Stimulated activated naive CD8-positive, alpha-beta T cell treated with anti-CD3 and anti-CD28 coated beads, Interleukin-15, amount 100 ng/mL, for 72 hours (primary cell): ENCODE measurements around the gene FAM168A.

ENCODE experiments used
- ATAC-seq: fragments of 150-1000 bp; cut with Tn5 transposase; 2 replicates; pipeline ENCODE4 v1.10.0; 2021; ENCODE audit warnings: mild to moderate bottlenecking, moderate library complexity
- DNase-seq, 2 donors: peaks; one replicate each; pipeline ENCODE4 v3.0.0; 2021 to 2022
- H3K27ac Mint-ChIP-seq, 2 donors: one replicate each; pipeline ENCODE4 v1.8.0; 2022; ENCODE audit warnings: mild to moderate bottlenecking in 2 of 2, mixed read lengths in 2 of 2, moderate library complexity in 2 of 2
- H3K27me3 Mint-ChIP-seq: one replicate; pipeline ENCODE4 v1.8.0; 2022; ENCODE audit warnings: mixed read lengths
- H3K4me1 Mint-ChIP-seq: one replicate; pipeline ENCODE4 v1.8.0; 2022; ENCODE audit warnings: mild to moderate bottlenecking, mixed read lengths
- H3K4me3 Mint-ChIP-seq, 2 donors: one replicate each; pipeline ENCODE4 v1.8.0; 2022; ENCODE audit warnings: mild to moderate bottlenecking in 2 of 2, mixed read lengths in 2 of 2, moderate library complexity in 1 of 2
- H3K9me3 Mint-ChIP-seq, 2 donors: one replicate each; pipeline ENCODE4 v1.8.0; 2022; ENCODE audit warnings: mixed read lengths in 2 of 2

The FAM168A gene

DNA sequence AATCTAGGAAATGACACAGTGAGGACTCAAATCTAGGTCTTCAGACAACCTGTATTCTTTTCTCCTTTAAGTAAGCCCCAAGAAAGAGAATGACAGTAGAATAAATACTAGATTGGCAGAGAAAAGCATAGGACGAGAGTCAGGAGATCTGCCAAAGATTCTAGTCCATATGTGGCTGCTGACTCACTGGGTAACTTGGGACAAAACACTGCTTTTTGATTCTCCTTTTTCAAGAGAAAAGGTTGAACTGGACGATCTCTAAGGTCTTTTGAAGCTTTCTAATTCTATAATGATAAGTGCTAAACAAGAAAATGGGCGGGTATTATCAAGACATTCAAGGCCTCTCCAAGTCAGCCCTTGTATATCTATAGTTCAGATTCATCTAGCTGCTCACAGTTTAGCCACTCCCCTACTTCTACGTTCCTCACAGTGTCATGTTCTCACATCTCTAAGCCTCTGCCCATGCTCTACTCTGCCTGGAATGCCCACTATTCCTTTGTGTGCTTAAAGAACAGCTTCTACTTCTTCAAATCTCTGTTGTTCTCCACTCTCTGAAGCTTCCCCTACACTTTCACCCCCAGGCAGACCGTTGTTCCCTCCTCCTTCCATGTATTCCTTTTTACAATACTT is 168.7 kb downstream of the FAM168A start:
- Mint-ChIP-seq H3K27ac (no peak overlapping the region), H3K27me3 (no peaks in the 10 kb centered on the region), H3K4me1 (peaks cover 10% of the 10 kb centered on the region), H3K4me3 (no peak overlapping the region), H3K9me3 (no peaks in the 10 kb centered on the region)
- ATAC-seq = no peak
- no peak for DNase-seq

DNA sequence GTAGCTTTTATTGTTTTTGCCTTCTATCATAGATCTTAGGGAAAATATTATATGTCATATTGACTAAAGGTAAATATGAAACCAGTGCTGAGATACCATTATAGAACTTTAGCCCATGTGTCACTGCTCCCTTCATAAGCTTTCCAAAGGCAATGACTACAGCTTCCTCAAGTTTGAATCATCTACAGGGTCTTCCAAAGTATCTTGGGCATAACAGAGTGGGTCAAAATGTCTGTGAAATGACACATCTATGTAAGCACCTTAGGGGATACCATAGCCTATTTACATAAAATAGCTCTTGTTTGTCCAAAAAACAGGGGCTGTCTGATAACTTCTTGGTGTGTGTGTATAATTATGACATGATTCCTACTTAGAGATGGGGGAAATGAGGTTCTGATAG is 169.2 kb downstream of the FAM168A start:
- no peak for DNase-seq
- H3K27ac Mint-ChIP-seq = no peak overlapping the region
- no peak overlapping the region for H3K4me3 Mint-ChIP-seq

DNA sequence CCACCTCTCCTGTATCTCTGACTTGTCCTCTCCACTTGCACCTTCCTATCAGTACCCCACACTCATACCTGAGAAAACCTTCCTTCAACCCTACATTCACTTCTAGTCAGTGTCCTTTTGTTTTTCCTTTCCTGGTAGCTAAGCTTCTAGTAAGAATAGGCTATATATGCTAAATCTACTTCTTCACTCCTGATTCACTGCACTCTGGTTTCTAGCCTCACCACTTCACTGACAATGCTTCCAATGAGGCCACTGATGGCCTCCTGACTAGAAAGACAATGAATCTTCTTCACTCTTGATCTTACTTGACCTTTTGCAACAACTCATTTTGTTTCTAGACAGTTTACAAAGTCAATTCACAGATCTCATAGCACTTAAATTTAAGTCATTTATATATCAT is 169.7 kb downstream of the FAM168A start:
- ATAC-seq (no peak), DNase-seq (no peak)
- no peak overlapping the region for H3K4me3 Mint-ChIP-seq
- H3K27ac Mint-ChIP-seq = peak overlapping the region; percentile 5 to 21
- no peaks in the 10 kb centered on the region for H3K9me3 Mint-ChIP-seq
- no peaks in the 10 kb centered on the region for H3K27me3 Mint-ChIP-seq
- peaks cover 10% of the 10 kb centered on the region for H3K4me1 Mint-ChIP-seq

More for the DNA sequence above, 169.2 kb downstream of the FAM168A start:
- H3K27me3 Mint-ChIP-seq = no peaks in the 10 kb centered on the region
- H3K9me3 Mint-ChIP-seq = no peaks in the 10 kb centered on the region
- ATAC-seq = no peak
- peaks cover 10% of the 10 kb centered on the region for H3K4me1 Mint-ChIP-seq

DNA sequence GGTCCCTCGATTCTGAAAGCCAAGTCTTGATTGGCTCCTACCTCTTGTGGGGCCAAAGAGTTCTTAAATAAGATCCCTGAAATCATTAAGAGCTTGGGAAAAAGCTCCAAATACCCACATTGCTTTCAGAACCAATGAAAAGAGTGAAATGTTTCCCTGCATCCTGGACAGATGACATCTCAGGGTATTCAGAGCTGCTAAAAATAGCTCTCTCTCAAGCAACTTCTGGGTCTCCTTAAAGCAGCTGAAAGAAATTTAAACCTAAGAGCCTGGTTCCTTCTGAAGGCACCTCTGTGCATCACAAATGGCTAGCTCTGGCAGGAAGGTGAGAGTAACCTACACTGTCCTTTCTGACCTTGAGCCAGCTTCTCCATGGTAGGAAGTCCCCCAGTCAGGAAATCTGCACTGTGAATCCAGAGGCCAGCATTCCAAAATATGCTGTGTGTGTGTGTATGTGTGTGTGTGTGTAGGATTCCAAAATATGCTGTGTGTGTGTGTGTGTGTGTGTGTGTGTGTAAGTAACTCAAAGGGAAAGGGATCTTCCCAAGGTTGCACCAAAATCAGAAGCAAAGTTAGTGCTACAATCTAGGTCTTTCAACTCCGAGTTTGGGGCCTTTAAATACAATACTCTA is 171.6 kb downstream of the FAM168A start:
- no peaks in the 10 kb centered on the region for H3K27me3 Mint-ChIP-seq
- H3K4me1 Mint-ChIP-seq = peaks cover 10% of the 10 kb centered on the region
- no peak overlapping the region for H3K27ac Mint-ChIP-seq
- H3K4me3 Mint-ChIP-seq = no peak overlapping the region
- H3K9me3 Mint-ChIP-seq = no peaks in the 10 kb centered on the region
- DNase-seq (no peak), ATAC-seq (no peak)

DNA sequence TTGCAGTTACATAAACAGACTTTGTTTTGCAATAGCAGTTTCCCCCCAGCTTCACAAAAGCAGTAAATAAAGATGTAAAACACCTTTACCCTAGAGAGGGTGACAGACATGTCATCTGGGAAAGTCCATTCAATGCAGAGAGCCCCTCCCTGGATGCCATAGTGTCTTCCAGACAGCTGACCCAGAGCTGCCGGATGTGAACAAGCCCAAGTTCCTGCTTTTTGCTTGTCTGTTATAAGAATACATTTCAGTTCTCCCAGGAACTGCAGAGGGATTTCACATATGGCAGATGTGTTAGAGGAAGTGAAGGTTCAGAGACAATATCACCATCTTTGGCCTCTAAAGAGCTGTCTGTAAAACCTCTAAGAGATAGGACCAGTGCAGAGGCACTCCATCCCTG is 172.8 kb downstream of the FAM168A start:
- H3K27ac Mint-ChIP-seq = no peak overlapping the region
- ATAC-seq (no peak), DNase-seq (no peak)
- no peaks in the 10 kb centered on the region for H3K9me3 Mint-ChIP-seq
- H3K4me3 Mint-ChIP-seq = no peak overlapping the region
- no peaks in the 10 kb centered on the region for H3K27me3 Mint-ChIP-seq
- peaks cover 10% of the 10 kb centered on the region for H3K4me1 Mint-ChIP-seq

DNA sequence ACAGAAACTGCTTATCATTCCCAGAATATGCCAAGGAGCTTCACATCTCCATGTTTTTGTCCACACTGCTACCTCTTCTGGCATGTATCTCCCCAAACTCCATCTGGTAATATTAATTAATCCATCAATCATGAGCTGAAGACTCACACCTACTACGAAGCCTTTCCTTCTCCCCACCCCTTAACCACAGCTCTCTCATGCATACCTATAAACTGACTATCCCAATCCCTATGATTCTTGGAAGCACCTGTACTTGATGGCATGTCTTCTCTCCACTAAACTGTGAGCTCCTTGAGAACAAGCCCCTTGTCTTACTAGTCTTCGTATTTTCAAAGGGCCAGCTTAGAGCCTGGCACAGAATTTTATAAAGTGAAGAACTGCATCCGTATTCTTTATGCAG is 174.4 kb downstream of the FAM168A start:
- H3K4me1 Mint-ChIP-seq = peaks cover 10% of the 10 kb centered on the region
- no peaks in the 10 kb centered on the region for H3K27me3 Mint-ChIP-seq
- no peak for ATAC-seq
- H3K27ac Mint-ChIP-seq = no peak overlapping the region
- no peak for DNase-seq
- no peaks in the 10 kb centered on the region for H3K9me3 Mint-ChIP-seq
- no peak overlapping the region for H3K4me3 Mint-ChIP-seq

DNA sequence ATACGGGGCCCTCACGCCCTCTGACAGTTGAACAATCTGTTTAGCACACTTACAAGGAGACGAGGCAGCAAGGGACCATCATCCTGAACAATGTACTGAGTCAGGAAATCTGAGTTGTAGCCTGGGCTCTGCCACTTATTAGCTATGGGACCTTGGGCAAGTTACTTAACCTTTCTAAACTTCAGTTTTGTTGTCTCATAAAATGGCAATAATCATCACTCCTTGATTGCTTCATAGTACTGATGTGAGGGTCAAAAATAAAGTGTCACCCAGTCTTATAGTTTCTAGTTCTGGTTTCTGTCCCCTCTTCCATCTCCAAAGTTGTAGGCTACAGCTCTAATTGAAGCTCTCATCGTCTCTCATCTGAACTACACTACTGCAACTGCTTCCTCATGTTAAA is 175.0 kb downstream of the FAM168A start:
- Mint-ChIP-seq H3K4me3 (no peak overlapping the region), H3K27me3 (no peaks in the 10 kb centered on the region), H3K9me3 (no peaks in the 10 kb centered on the region), H3K4me1 (peaks cover 4% of the 10 kb centered on the region), H3K27ac (no peak overlapping the region)
- DNase-seq = no peak
- ATAC-seq = no peak

DNA sequence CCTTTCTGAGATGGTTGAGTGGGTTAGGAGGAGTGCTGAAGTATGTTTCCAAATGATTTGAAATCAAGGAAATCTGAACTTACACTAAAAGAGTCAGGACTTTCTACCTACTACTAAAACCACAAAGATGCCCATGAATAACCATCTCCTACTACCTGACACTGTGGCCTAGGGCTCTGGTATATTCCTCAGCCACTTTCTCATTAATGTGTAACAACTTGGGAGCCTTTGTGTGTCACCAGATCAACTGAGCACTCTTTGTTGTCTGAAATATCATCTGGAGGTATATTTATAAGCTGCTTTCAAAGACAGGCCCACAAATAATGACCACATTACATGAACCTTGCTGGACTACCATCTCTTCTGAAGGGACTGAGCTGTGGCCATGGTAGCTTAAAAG is 177.8 kb downstream of the FAM168A start:
- Mint-ChIP-seq H3K27ac (no peak overlapping the region), H3K27me3 (no peaks in the 10 kb centered on the region), H3K9me3 (no peaks in the 10 kb centered on the region), H3K4me3 (no peak overlapping the region), H3K4me1 (peaks cover 2% of the 10 kb centered on the region)
- ATAC-seq (no peak), DNase-seq (no peak)

DNA sequence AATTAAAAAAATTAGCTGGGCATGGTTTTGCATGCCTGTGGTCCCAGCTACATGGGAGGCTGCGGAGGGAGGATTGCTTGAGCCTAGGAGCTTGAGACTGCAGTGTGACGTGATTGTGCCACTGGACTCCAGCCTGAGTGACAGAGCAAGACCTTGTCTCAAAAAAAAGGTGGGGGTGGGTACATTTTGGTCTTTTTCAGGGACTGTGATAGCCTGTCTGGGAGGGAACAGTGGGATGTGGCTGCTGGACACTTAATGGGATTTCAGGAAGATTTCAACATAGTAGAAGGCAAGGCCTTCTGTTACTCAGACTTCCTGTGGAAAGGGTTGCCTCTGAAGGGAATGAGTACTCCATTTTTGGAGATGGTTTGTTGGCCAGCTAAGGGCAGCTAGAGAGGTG is 181.1 kb downstream of the FAM168A start:
- H3K4me3 Mint-ChIP-seq = no peak overlapping the region
- no peak for DNase-seq
- peaks cover 6% of the 10 kb centered on the region for H3K4me1 Mint-ChIP-seq
- ATAC-seq = no peak
- H3K9me3 Mint-ChIP-seq = no peaks in the 10 kb centered on the region
- no peak overlapping the region for H3K27ac Mint-ChIP-seq
- H3K27me3 Mint-ChIP-seq = no peaks in the 10 kb centered on the region

DNA sequence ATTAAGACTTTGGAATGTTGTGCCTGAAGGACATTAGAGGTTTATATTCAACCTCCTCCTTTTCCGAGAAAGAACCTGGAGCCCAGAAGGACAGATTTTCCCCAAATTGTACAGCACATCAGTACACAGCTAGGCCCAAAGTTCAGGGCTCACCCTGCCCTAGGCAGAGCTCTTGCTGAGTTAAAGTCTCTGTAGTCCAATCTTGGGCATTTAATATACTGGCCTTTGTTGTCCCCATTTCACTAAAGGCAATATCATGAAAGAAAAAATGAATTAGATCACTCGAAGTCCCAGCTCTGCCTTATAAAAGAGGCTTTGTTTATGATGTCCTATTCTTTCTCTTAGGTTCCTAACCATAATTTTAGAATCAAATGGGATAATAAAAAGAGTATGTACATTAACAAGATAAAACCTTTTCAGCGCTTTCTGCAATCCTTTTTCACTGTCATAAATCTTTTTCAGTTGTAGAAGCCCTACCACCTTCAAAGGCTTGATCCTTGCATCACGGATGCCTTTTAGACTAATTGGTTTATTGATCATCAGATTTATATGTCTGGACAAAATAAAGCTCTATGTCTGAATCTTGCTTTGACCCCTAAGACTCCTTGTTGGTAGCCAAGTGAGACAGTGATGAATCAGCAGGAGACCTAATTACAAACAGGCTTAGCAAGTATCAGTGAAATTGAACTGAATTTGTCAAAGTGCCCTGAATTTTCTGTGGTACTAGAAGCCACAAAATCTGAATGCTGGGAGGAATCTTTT is 181.9 kb downstream of the FAM168A start:
- no peaks in the 10 kb centered on the region for H3K27me3 Mint-ChIP-seq
- ATAC-seq (no peak), DNase-seq (no peak)
- no peaks in the 10 kb centered on the region for H3K9me3 Mint-ChIP-seq
- no peak overlapping the region for H3K4me3 Mint-ChIP-seq
- H3K27ac Mint-ChIP-seq = no peak overlapping the region
- peaks cover 6% of the 10 kb centered on the region for H3K4me1 Mint-ChIP-seq

DNA sequence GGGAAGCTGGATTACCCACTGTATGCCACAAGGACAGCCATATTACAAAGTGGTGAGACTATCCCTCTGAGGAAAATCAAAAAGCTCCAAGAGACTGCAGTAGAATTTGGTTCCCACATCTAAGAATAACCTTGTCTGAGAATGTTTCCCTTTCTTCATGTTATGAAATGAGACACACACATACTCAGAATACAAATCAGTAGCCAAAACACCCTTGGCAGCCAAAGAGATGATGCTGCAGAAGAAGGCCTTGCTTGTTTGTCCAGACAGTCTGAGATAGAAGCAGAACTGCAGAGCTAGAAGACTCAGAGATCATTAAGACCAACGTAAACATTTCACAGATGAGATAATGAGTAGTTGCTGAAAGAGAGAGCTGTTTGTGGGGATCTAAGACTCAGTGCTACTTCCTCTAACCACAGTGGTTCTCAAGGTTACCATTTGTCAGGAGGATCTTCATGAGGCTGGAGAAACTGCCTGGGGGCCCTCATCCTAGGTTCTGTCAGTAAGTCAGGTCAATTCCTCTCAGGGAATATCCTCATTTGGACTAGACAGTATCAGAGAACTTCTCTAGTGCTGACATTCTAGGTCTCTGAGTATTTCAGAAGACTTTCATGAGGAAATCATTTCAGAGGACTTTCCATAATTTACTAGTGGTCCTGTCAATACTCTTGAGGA is 182.8 kb downstream of the FAM168A start:
- ATAC-seq (peak; percentile 33), DNase-seq (no peak)
- Mint-ChIP-seq H3K4me1 (peaks cover 6% of the 10 kb centered on the region), H3K4me3 (no peak overlapping the region), H3K27ac (no peak overlapping the region), H3K27me3 (no peaks in the 10 kb centered on the region), H3K9me3 (no peaks in the 10 kb centered on the region)

DNA sequence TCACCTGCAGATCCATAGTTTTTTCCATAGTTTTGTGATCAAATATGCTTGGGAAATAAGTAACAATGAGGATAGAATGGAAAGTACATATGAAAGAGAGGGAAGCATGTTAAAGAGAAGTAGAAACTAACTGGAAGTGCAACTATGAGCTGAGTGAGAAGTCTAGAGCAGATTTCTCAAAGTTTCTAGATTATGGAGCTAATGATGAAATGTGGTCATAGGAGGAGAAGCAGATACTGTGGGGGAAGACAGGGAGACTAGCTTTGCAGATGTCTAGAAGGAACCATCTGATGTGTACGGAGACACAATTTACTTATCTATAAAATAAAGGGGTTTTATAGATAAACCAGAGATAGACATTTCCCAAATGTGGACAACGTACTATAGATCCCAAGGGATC is 184.7 kb downstream of the FAM168A start:
- DNase-seq (no peak), ATAC-seq (no peak)
- Mint-ChIP-seq H3K27me3 (no peaks in the 10 kb centered on the region), H3K4me1 (peaks cover 6% of the 10 kb centered on the region), H3K27ac (no peak overlapping the region), H3K9me3 (no peaks in the 10 kb centered on the region), H3K4me3 (no peak overlapping the region)

DNA sequence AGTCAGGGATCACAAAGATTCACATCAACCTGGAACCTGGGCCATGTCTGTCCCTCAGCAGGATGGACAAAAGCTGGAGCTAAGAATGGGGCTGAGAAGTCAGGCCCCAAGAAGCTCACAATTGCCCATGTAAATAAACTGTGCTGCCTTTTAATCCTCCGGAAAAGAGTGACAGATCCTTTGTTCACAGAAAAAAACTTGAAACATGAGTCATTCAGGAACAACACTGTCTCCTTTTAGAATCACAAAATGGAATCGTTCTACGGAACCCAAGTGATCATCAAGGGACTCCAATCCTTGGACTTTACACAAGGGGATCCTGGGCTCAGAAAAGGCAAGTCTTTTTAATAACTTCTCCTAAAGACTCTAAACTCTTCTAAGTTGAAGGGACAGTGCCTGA is 185.6 kb downstream of the FAM168A start:
- ATAC-seq = no peak
- Mint-ChIP-seq H3K4me3 (no peak overlapping the region), H3K27me3 (no peaks in the 10 kb centered on the region), H3K27ac (no peak overlapping the region), H3K9me3 (no peaks in the 10 kb centered on the region), H3K4me1 (peaks cover 6% of the 10 kb centered on the region)
- no peak for DNase-seq

DNA sequence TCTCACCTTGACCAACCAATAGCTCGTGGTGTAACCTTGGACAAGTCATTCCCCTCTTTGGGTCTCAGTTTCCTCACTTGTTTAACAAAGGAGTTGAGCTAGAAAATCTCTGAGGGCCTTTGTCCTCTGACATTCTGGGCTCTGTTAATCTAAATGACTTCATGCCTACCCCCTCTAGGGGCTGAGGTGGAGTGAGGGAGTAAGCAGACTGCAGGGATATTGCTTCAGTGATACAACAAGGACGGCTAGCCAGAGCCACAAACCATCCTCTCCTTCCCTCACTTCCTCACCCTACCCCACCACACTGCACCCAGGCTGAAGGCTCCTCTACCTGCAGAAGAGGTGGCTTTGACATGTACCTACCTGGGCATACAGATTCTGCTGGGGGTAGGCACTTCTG is 186.9 kb downstream of the FAM168A start:
- H3K4me3 Mint-ChIP-seq = no peak overlapping the region
- H3K27ac Mint-ChIP-seq = peak overlapping the region in 1 of 2 donors; percentile 5
- H3K4me1 Mint-ChIP-seq = peaks cover 6% of the 10 kb centered on the region
- no peaks in the 10 kb centered on the region for H3K27me3 Mint-ChIP-seq
- ATAC-seq = no peak
- no peak for DNase-seq
- no peaks in the 10 kb centered on the region for H3K9me3 Mint-ChIP-seq

DNA sequence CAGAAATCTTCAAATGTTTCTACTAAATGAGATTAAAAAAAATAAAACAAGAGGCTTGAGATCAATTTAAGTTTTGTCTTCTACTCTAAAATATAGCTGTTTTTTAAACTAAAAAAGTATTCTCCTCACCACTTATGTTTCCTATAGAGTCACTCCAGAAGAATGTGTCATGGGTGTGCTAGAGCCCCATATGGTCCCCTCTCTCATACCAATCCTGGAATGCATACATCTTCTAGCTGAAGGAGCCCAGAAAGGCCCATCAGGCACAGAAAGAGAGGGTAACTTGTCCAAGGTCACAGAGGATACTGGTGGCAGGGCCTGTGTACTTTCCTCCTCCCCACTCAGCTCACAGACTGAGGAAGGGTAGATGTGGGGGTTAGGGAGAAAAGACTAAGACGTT is 187.3 kb downstream of the FAM168A start:
- no peak for DNase-seq
- Mint-ChIP-seq H3K9me3 (no peaks in the 10 kb centered on the region), H3K27me3 (no peaks in the 10 kb centered on the region), H3K4me1 (peaks cover 6% of the 10 kb centered on the region), H3K4me3 (no peak overlapping the region), H3K27ac (no peak overlapping the region)
- no peak for ATAC-seq

DNA sequence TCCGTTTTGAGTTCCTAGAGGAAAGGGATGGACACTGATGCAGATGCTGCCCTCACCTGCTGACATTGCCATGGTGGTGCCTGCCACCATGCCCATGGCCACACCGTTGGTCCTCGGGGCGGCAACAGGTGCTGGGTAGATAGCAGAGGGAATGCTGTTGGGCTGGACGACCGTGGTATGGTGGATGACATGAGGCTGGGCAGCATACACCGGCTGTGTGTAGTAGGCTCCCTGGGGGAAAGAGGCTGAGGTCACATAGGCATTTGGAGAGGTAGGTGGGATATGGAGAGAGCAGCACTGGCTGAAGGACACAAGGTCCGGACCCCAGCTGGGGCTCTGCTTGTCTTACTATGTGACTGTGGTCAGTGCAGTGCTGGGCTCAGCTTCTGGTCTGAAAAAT is 188.5 kb downstream of the FAM168A start:
- Mint-ChIP-seq H3K27ac (no peak overlapping the region), H3K27me3 (no peaks in the 10 kb centered on the region), H3K4me3 (no peak overlapping the region), H3K9me3 (no peaks in the 10 kb centered on the region), H3K4me1 (no peaks in the 10 kb centered on the region)
- ATAC-seq (no peak), DNase-seq (no peak)
